ENCODE data around the gene CLEC20A.

GRCh38 chr1:178536844-178537371, 40.1 kb upstream of the CLEC20A start:
- TF ChIP-seq CTCF (IDR thresholded peaks at IDR 0.05) (no peak), POLR2AphosphoS5 (IDR thresholded peaks at IDR 0.05; ENCODE audit: insufficient read depth in 1 of 2, low read depth in 1 of 2) (peak in 1 of 2 donors; percentile 24)
